Measurements from ENCODE around the gene CACNA1G.

- no peak for TF ChIP-seq CTCF (IDR thresholded peaks at IDR 0.05)
- TF ChIP-seq EP300 (IDR thresholded peaks at IDR 0.05) = no peak
- TF ChIP-seq POLR2A (IDR thresholded peaks at IDR 0.05) = no peak
These were observed 48.3 kb downstream of the CACNA1G start for GRCh38 chr17:50608700-50609379.
